ENCODE measurements around the gene PRKCH. TPM values are rescaled to one million over a fixed set of nuclear protein-coding genes. Genes with fewer than 3 reads are reported as not detected.
"Not testable (repeated sequence)": the region's sequence is repeated elsewhere in the genome, so short reads cannot be mapped to it uniquely, and the experiment has no call there.

Gene PRKCH
- total RNA-seq, 3 donors from 2014 or later, result 12.3 to 15.4 (median 14.8) TPM

GRCh38 chr14:61406675-61407074, 85.3 kb downstream of the PRKCH start:
- no peak for DNase-seq
- TF ChIP-seq, protein P1, sequence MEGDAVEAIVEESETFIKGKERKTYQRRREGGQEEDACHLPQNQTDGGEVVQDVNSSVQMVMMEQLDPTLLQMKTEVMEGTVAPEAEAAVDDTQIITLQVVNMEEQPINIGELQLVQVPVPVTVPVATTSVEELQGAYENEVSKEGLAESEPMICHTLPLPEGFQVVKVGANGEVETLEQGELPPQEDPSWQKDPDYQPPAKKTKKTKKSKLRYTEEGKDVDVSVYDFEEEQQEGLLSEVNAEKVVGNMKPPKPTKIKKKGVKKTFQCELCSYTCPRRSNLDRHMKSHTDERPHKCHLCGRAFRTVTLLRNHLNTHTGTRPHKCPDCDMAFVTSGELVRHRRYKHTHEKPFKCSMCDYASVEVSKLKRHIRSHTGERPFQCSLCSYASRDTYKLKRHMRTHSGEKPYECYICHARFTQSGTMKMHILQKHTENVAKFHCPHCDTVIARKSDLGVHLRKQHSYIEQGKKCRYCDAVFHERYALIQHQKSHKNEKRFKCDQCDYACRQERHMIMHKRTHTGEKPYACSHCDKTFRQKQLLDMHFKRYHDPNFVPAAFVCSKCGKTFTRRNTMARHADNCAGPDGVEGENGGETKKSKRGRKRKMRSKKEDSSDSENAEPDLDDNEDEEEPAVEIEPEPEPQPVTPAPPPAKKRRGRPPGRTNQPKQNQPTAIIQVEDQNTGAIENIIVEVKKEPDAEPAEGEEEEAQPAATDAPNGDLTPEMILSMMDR (IDR thresholded peaks at IDR 0.05), result no peak
- Histone ChIP-seq H3K4me3 (no peak overlapping the region), H3K36me3 (ENCODE audit: low read depth) (no peaks in the 10 kb centered on the region), H3K9me3 (no peaks in the 10 kb centered on the region), H3K4me1 (ENCODE audit: low read depth) (no peaks in the 10 kb centered on the region)
- no peak for ATAC-seq
- intact Hi-C loops (cut with DNase I, micrococcal nuclease), result no loop called here

DNA sequence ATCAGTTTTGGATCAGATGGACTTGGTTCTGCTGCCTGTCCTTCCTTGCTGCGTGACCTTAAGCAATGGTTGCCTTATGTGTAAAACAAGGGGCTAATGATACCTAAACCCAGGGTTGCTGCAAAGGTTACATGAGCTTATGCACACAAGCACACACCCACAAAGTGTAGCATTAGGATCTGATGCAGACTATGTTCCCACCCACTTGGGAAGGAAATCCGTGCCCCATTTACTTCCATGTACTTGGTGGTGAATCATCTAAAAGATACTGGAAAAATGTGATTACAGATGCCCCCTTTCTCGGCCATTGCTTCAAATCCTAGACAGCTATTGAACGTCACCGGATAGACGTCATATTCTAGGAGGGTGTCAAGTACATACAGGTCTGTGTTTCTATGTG, 87.1 kb downstream of the PRKCH start:
- no peaks in the 10 kb centered on the region for H3K36me3 ChIP-seq (ENCODE audit: low read depth)
- intact Hi-C loops (cut with DNase I, micrococcal nuclease), result no loop called here

DNA sequence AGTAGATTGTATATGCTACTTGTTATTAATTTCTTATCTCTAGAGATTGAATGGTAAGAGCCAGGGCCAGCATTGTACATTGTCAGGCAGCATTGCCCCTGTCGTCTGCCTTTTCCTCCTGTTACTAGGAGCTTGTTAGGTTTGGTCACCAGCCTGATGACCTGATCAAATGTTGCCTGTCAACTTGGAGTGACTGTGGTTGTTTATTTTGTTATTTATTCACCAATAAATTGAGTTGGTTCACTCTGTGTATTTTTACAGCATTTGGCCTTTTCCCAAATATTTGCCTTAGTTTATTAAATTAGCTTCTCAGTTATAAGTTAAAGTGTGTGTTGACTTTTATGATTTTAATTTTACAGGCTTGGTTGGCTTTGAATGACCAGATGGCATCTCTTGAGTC, 88.4 kb downstream of the PRKCH start:
- no peaks in the 10 kb centered on the region for H3K36me3 ChIP-seq (ENCODE audit: low read depth)
- no peaks in the 10 kb centered on the region for H3K9me3 ChIP-seq
- no peak overlapping the region for H3K4me3 ChIP-seq
- TF ChIP-seq, protein P1 (IDR thresholded peaks at IDR 0.05), result no peak
- no peaks in the 10 kb centered on the region for H3K4me1 ChIP-seq (ENCODE audit: low read depth)
- ATAC-seq (no peak), DNase-seq (no peak)
- intact Hi-C loops (cut with DNase I, micrococcal nuclease), result no loop called here

More for the DNA sequence above, 87.1 kb downstream of the PRKCH start:
- no peak for ATAC-seq
- H3K9me3 ChIP-seq, result no peaks in the 10 kb centered on the region
- no peak overlapping the region for H3K4me3 ChIP-seq
- H3K4me1 ChIP-seq (ENCODE audit: low read depth), result no peaks in the 10 kb centered on the region
- DNase-seq, result no peak
- TF ChIP-seq, protein P1 (IDR thresholded peaks at IDR 0.05), result no peak

DNA sequence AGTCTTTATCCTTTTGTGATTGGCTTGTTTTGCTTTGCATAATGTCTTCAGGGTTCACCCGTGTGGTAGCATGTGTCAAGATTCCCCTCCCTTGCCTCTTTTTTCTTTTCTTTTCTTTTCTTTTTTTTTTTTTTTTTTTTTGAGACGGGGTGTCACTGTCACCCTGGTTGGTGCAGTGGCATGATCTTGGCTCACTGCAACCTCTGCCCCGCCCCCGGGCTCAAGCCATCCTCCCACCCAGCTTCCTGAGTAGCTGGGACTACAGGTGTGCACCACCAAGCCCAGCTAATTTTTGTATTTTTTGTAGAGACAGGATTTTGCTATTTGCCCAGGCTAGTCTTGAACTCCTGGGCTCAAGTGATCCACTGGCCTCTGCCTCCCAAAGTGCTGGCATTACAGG, 94.6 kb downstream of the PRKCH start:
- ATAC-seq; intact Hi-C loops (cut with DNase I, micrococcal nuclease); H3K36me3 ChIP-seq (ENCODE audit: low read depth): not testable (repeated sequence)

DNA sequence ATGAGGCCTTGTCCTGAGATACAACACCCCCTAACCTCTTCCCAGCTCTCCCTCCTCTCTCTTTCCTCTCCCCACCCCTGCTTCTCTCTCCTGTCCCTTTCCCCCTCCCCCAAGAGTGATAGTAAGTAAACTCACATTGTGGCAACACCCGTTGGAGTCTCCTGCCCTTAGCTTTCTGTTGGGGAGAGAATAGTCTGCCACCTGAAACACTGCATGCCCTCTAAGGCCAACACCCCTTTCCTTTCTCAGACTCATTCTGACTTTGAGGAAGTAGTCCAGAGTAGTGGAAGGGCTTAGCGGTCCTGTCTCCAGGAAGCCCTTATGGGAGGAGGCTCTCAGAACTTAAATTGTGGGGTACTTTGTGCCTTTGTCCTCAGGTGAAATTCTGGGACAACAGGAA, 95.2 kb downstream of the PRKCH start:
- ATAC-seq (peak; percentile 46), DNase-seq (no peak)
- no peaks in the 10 kb centered on the region for H3K4me1 ChIP-seq (ENCODE audit: low read depth)
- no peak overlapping the region for H3K4me3 ChIP-seq
- intact Hi-C loops (cut with DNase I, micrococcal nuclease), result no loop called here
- TF ChIP-seq, protein P1 (IDR thresholded peaks at IDR 0.05), result no peak
- H3K9me3 ChIP-seq, result no peaks in the 10 kb centered on the region
- no peaks in the 10 kb centered on the region for H3K36me3 ChIP-seq (ENCODE audit: low read depth)

More for the DNA sequence above, 94.6 kb downstream of the PRKCH start:
- not testable (repeated sequence) for H3K9me3 ChIP-seq; H3K4me1 ChIP-seq (ENCODE audit: low read depth); H3K4me3 ChIP-seq; DNase-seq

GRCh38 chr14:61417141-61417540, 95.8 kb downstream of the PRKCH start:
- DNase-seq (no peak), ATAC-seq (no peak)
- Histone ChIP-seq H3K36me3 (ENCODE audit: low read depth) (no peaks in the 10 kb centered on the region), H3K4me3 (no peak overlapping the region), H3K4me1 (ENCODE audit: low read depth) (no peaks in the 10 kb centered on the region), H3K9me3 (no peaks in the 10 kb centered on the region)
- intact Hi-C loops (cut with DNase I, micrococcal nuclease), result no loop called here
- TF ChIP-seq, protein P1 (IDR thresholded peaks at IDR 0.05), result no peak
